Measurements from ENCODE around the gene NAA20.
"Not testable (repeated sequence)": the region's sequence is repeated elsewhere in the genome, so short reads cannot be mapped to it uniquely, and the experiment has no call there.

Gene NAA20

DNA sequence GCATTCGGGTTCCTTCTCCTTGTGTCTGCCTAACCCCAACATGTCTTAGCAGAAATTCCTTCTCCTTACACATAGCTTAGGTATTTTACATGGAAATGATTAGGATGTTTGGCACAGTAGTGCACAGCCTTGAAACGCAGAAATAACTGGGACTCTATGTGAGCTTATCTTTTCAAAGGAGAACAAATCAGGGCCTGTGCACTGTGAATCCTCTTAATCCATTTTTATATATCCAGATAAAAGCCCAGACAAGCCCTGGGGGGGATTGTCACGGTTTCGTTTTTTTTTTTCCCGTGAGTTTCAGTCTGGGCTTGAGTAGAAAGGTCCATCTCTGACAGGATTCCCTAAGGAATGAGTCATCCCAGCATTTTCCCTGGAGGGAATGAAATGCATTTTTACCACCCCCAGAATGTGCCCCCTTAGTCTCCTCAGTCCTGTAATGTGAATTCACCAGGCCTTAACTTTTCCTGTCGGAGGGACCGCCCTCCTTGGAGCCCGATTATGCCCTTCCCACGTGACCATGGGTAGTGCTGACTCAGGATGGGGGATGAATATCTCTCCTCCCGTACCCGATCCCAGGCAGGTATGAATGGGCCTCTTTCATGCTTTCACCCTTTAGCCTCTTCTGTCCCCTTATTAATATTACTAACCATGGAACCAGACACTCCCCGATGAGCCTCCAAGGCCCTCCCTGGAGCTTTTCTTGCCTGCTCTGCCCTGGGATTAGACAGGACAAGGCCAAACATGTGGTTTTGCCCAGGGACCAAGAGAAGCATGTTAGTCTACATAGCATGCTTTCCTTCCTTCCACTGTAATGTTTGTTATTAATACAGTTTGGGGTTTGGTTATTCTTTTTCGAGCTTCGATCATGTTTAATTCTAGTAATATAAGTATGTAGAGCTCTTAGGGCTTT is 23.9 kb upstream of the NAA20 start:
- no peak for DNase-seq

DNA sequence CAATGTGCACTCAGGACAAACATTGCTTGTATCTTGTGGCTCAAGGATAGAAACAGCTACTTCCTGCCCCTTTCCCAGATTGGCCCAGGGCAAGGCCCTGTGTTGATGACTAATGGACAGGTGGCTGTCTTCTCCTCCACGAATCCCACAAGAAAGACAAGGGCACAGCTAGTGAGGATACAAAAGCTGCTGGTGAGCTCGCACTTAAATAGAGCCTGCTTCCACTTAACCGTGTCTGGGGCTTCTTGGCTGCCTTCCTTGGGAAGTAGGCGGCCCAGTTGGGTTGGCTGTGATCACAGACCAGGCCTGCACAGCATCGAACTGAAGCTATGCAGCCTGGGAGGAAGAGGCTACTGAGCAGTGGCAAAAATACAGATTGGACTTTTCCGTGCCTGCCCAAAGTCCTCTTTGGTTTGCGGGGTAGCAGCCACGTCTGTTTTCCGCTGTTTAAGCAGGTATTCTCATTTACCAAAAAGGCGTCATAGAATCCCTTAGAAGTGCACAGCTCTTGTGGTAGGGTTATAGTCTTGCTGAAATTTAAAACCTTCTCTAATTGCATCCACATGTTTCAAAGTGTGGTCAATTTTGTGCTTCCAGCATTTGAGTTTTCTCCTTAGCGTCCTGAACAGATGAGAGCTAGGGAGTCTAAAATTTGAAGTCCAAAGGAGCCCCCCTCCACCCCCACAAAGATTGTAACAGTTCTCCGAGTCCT is 23.0 kb upstream of the NAA20 start:
- DNase-seq, result no peak

DNA sequence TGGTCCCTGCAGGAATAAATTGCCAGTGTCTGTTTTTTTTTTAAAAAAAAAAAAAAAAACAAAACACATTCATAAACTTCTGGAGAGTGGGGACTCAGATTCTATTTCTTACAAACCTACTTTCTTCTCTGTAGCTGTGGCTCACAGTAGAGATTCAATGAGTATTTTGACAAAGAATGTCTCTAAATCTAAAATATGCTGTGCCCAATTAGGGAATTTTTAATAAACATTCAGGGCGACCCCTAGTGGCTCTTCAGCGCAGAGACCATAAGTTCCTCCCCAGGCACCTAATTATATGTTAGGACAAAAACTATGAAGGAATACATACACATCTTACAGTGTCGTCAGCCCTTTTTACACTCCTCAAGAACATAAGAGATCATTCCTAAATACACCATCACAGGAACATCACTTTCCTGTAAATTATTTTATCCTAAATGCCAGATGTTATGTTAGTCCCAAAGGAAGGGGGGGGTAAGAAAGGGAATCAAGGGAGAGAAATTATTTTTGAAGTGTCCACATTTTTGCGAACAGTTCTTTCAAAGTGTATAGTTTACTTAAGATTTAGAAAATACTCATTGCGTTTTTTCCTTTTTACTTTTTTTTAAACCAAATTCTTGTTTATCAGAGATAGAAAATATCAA is 21.8 kb upstream of the NAA20 start:
- peak; percentile 56 for DNase-seq

DNA sequence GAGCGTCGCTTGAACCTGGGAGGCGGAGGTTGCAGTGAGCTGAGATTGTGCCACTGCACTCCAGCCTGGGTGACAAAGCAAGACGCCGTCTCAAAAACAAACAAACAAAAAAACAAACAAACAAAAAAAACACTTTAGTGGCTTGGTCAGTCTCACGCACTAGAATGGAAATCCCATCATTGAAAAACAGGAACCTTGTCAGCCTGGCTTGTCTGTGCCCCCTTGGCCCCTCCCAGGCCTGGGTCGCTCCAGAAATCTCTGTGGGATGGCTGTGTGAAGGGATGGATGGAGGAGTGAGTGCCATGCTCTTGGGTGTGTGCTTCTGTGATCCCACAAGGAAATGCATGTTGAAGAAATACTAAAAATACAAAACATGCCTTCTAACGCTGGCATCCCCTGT is 20.9 kb upstream of the NAA20 start:
- DNase-seq, result no peak

DNA sequence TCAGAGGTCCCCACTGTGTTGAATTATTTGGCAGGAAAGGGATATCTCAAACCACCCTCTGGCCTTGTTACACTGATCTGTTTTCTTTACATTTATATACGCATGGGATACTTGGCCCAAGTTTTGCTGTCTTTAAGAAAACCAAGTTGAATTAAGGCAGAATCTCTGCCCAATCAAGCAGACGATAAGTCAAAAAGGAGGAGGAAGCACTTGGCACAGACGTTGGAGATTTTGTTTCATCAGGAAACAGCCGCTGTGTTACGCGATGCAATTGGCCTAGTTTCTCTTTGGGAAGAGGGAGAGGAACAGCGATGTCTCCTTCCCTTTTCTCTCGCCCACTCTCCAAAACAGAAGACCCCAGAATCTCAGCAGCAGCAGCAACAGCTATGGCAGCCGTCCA is 20.2 kb upstream of the NAA20 start:
- no peak for DNase-seq

DNA sequence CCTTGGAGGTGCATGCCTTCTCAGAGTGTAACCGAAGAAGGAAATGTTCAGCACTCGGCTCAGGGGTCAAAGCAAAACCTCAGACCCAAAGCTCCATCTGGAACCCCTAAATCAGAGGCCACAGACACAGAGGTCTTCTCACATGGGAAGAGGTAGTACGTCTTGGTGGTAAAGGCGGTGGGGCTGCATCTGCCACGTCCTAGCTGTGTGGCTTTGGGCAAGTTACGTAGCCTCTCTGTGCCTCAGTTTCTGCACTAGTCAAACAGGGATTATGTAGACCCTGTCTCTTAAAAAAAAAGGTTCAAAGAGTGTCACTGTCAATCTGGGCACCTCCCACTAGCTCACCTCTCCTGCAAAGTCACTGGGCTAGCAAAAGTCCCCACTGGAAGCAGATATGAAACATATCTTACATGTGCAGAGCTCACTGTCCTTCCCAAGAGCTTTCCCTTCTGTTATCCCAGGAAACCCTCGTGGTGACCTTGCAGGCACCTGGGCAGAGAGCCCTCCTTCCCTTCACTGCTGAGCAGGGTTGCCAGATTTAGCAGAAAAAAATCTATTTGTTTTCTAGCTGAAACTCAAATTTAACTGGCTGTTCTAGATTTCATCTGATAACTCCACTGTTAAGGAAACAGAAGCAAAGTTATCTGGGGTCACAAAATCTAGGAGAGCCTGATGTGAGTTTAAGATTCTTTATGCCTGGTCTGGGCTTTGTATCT is 18.0 kb upstream of the NAA20 start:
- DNase-seq, result no peak

DNA sequence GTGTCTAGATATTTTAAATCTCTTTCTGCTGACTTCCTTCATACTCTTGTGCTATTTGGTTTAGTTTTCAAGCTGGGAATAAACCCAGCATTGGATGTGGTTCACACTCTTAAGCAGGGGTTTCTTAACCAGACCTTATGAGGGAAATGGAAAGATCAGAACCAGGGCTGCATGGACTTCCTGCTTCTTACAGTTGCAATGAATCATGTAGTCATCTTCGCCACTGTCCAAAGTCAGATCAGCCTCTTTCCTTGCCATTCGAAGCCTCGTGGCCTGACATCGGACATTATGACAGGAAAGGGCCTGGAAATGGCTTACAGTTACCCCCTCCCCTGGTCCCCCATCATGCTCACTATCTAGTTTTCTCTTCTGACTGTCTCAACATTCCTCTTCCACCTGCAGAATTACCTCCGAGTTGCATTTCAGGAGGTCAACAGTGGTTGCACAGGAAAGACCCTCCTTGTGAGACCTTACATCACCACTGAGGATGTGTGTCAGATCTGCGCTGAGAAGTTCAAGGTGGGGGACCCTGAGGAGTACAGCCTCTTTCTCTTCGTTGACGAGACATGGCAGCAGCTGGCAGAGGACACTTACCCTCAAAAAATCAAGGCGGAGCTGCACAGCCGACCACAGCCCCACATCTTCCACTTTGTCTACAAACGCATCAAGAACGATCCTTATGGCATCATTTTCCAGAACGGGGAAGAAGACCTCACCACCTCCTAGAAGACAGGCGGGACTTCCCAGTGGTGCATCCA is 16.8 kb upstream of the NAA20 start:
- no peak for DNase-seq

DNA sequence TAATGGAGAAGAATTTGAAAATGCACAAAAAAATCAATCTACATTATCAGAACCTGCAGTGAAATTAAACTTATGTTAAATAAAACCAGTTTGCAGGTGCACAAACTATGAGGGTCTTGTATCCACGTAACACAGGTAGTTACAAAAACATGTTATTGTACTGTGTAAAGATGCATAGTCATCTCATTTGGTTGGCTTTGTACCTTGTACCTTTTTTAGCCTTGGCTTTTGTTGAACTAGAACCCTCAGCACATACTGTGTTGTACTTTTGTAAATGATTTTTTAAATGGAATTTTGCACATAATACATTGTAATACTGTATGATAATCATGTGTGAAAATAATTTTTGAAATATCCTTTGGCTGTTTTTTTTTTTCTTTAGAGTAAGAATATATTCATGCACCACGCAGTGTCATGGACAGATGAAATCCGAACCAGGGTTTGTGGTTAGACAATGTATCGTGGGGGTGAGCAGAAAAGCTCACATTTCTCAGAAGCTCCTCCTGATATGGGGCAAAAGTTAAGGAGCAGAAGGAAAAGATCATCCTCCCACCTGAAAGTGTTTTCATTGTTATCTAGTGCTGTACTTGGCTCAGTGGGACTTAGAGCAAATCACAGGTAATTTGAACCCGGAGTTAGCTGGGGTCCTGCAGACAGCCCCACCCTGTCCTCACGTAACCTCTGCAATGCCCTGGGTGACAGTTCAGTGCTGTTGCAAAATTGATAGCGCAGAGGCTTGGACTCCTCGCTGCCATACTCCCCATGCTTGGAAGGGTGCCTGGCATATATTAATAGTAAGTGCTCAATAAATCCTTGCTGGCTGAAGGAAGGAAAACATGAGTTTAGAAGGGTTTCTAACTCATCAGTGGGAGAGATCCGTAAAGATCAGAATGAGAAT is 14.8 kb upstream of the NAA20 start:
- no peak for DNase-seq

DNA sequence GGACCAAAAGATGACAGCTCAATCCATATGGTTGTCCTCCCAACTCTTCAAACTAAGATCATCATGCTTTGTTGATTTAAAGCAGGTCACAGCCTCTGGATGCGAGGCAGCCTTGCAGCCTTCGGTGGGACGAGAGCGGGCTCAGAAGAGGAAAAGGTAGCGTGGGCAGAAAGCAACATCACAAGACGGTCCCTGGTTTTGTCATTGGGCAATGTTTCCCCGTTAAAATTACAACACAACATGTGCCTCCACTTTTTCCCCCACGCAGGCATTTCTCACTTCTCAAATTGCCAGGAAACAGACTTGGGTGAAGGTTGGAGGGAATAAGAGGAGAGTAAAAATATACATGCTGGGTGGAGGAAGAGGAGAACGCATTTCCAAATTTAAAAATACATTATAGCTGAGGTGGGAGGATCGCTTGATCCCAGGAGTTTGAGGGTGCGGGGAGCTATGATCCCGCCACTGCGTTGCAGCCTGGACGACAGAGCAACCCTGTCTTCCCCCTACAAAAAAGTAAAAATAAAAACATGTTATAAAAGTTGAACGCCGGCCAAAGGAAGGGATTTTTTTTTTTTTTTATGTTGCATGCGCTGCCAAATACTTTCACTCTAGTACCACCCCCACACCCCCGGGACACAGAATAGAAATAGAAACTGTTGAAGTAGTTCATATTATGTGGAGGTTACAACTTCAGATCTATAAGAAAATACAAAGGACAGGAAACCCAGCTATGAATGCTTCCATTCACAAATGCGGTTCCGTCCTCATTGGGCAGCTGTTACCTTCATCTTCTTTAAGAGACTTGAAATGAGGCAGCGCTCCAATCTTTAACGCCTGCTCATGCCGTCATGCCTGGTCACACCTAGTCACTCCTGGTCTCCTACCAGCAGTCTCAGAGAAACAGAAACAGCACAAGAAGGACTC is 13.9 kb upstream of the NAA20 start:
- DNase-seq, result no peak

DNA sequence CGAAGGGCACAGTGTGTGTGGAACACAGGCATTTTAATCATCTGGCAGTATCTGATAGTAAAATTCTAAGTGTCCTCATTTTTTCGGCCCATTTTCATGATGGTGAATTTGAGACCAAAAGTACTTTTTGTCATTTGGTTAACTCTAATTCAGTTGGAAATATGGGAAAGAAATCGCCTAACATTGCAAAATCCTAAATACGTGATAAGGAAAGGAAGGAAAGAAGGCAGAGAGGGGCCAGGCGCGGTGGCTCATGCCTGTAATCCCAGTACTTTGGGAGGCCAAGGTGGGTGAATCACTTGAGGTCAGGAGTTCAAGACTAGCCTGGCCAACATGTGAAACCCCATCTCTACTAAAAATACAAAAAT is 13.2 kb upstream of the NAA20 start:
- DNase-seq, result not testable (repeated sequence)

DNA sequence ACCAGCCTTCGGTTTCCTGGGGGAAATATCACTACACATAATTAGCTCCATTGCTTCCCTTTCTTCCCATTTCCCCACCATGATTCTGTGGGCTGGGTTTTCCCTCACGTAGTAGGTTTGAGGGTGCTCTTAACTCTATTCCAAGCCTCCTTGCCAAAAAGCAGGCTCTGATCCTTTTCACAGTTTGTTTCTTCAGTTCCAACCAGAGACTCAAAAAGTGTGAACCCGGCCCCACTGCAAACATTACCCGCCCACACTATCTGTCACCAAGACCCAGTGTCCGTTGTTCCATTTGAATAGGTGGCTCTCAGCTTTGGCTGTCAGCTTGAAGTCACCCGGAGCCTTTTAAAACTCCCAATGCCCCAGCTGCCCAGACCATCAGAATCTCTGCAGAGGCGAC is 11.8 kb upstream of the NAA20 start:
- no peak for DNase-seq

DNA sequence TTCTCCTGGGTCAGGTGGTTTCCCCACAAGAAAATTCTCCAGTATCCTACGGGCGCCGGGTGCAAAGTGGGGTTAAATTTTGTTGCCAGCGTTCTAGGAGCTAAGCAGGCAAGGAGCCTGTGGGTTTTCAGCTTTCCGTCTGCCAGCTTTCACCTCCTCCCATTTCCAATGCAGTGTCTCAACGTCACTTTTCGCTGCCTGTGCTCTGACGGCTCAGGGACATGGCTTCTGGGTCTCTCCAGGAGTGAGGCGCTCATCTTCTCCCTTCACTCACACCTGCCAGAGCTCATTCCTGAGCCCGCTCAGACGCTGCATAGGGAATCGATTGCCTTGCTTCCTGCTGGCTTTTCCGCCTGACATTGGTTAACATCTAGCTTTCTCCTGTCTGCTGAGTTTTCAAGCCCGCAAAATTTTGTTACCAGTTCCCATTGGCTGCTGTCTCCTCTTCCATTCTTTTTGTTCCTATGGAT is 7.3 kb upstream of the NAA20 start:
- DNase-seq, result peak; percentile 19

DNA sequence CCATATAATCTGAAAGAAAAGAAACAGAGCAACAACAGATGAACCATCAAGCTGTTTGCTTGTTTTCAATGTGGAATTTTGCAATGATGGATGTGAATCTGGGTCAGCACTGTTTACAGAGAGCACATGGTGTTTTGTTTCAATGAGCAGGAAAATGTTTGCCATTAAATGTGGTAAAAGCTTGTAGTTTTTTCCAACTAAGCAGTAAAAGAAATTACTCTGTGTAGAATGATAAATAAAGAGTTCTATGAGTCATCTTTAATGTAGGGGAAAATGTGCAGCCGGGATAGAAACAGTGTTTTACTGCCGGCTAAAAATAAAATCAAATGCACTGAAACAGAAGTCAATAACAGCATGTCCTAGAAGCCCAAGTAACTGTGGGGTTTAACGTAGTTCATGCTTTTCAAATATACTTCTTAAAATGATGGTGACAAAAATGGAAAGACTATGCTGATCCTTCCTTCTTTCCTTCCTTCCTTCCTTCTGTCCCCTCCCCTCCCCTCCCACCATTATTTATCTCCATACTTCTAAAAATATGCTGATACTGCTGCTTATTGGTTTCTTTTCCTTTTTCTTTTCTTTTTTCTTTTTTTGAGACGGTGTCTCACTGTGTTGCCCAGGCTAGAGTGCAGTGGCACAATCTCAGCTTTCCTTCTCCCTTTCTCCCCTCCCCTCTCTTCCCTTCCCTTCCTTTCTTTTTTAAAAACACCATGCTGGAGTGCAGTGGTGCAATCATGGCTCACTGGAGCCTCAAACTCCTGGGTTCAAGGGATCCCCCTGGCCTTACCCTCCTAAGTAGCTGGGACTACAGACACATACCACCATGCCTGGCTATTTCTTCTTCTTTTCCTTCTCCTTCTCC is 6.3 kb upstream of the NAA20 start:
- DNase-seq, result peak; percentile 32

DNA sequence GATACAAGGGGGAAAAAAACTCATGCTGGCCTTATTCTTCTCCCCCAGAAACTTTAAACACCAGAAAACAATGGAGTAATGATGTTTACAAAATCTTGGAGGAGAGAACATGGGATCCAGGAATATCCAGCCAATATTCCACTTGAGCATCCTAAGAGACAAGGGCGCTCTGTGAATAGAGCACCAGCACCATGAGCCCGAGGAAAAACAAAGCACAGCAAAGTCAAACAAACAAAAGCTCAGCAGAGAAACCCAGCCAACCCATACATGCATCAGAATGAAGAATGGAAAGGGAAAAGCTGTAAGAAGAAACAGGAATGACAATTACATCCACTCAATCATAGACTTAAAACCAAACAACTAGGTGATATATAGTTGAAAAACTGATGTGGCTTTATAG is 4.6 kb upstream of the NAA20 start:
- DNase-seq, result peak; percentile 28

DNA sequence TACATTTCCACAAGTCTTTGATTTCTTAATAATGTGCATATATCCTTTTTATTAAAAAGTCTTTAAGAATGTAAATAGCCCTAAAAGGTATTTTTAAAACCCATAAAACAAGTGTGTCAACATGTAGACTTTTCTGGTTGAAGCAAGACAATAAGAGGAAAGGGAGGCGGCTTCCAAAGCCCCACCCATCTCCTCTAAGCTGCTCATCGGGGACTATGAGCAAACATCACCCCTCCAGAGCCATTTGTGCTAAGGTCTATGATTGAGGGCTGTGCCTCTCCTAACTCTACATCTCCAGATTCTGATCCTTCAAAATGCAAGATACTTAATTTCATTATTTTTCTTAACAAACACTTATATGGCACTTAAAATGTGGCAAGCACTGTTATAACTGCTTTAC is 2.5 kb upstream of the NAA20 start:
- peak; percentile 13 for DNase-seq

DNA sequence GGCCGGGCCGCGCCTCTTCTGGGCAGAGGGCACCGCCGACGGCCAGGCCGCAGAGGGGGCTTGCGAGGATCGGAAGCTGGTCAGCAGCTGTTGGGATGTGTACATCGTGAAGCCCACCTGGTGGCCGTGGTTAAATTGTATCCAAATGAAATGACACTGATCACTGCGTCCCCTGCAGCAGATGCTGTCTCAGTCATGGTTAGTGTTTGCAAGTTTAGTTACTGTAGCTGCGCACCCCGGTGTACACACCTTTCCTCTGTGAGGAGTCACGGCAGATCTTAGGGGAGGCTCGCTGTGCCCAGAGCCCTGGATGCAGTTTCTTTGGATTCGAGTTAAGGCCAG is 653 bp downstream of the NAA20 start:
- no peak for DNase-seq

DNA sequence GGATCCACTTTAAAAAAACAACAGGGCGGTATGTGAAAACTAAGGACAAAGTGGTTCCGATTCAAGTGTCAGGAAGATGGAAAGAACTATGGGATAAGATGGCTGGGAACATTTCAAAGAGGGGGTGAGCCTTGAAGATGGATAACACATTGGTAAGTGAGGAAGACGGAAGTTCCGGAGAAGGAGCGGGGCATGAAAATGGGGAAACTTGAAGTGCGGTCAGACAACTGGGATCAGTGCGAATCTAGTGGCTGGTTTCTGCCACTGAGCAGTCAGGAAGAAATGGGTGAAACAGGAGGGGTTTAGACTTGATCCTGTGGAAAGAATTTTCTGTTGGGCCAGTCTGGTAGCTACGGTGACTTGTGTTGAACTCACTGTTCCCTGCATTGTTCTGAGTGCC is 1.2 kb downstream of the NAA20 start:
- no peak for DNase-seq

DNA sequence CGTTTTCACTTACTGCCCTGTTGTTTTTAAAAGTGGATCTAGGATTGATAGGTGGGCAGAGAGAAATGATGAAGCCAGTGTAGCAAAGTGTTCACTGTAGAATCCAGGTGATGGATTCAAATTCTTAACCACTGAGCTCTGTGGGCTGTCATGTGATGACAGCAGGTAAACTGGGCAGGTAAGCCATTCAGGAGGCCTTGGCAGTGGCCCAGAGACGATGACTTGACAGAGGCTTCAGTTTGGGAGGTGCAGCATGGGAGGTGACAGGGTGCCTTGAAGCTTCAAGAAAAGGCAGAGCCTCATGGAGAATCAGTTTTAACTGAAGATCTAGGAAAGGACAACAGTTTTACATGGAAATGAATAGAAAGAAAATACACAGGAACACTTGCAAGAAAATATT is 2.0 kb downstream of the NAA20 start:
- DNase-seq, result no peak

DNA sequence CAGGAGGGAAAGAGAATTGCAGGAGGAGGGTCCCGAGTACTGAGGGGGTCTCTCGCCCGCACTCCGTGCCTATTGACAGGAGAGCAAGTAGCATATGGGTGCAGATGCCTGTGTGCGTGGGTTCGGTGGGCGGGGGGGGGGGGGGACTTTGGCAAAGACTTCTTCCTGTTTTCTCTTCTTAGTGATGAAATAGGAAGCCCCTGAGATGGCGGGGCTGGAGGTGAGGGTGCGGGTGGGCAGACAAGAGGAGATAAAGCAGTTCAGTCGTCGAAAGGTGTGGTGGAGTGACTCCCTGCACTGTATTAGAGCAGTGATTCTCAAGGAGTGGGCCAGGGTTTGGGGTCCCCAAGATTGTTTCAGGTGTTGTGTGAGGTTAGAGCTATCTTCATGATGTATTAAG is 3.7 kb downstream of the NAA20 start:
- no peak for DNase-seq

All from NCI-H2029 treated with DMSO at 0.1 percent for 48 hours (cell line).